Central memory CD8-positive, alpha-beta T cell (primary cell): ENCODE measurements around the gene PPP2R2C.

Source experiments
- ATAC-seq: fragments of 150-1000 bp; cut with Tn5 transposase; replicated peaks from 2 replicates; pipeline ENCODE4 v1.10.0; 2022; ENCODE audit warnings: mild to moderate bottlenecking, moderate FRiP score, moderate number of reproducible peaks; ENCODE audit not compliant: poor library complexity, severe bottlenecking; ENCODE audit errors: extremely low read depth
- DNase-seq, 2 donors: peaks; one replicate each; pipeline ENCODE4 v3.0.0; 2021; ENCODE audit warnings: low spot score in 2 of 2
- H3K27ac Mint-ChIP-seq: one replicate; pipeline ENCODE4 v1.8.0; 2022; ENCODE audit warnings: low read depth, mild to moderate bottlenecking, moderate library complexity, mixed read lengths
- H3K27me3 Mint-ChIP-seq: one replicate; pipeline ENCODE4 v1.8.0; 2022; ENCODE audit warnings: mixed read lengths
- H3K36me3 Mint-ChIP-seq: one replicate; pipeline ENCODE4 v1.8.0; 2022; ENCODE audit warnings: mild to moderate bottlenecking, moderate library complexity, mixed read lengths; ENCODE audit not compliant: insufficient read depth
- H3K4me1 Mint-ChIP-seq: one replicate; pipeline ENCODE4 v1.8.0; 2022; ENCODE audit warnings: mixed read lengths
- H3K4me3 Mint-ChIP-seq: one replicate; pipeline ENCODE4 v1.8.0; 2022; ENCODE audit warnings: mild to moderate bottlenecking, moderate library complexity, mixed read lengths
- H3K9me3 Mint-ChIP-seq: one replicate; pipeline ENCODE4 v1.8.0; 2022; ENCODE audit warnings: mixed read lengths

The PPP2R2C gene

DNA sequence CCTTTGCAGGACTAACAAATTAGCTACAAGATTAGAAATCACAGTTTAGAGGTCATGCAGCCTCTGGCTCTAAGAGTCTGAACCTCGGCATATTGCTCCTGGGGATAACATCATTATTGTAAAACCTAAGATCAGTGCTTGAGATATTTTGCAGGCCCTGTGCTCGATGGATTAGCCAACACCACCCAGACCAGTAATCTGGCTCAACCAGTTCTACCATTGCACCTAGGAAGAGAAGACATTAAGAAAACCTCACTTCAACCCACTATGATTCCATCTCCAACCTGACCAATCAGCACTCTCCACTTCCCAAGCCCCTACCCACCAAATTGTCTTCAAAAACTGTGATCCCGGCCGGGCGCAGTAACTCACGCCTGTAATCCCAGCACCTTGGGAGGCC is 159.2 kb downstream of the PPP2R2C start:
- H3K27me3 Mint-ChIP-seq = peaks cover 90% of the 10 kb centered on the region
- DNase-seq = no peak
- peaks cover 1% of the 10 kb centered on the region for H3K36me3 Mint-ChIP-seq
- no peak for ATAC-seq
- H3K9me3 Mint-ChIP-seq = no peaks in the 10 kb centered on the region
- peaks cover 5% of the 10 kb centered on the region for H3K4me1 Mint-ChIP-seq
- H3K27ac Mint-ChIP-seq = no peak overlapping the region
- H3K4me3 Mint-ChIP-seq = no peak overlapping the region

DNA sequence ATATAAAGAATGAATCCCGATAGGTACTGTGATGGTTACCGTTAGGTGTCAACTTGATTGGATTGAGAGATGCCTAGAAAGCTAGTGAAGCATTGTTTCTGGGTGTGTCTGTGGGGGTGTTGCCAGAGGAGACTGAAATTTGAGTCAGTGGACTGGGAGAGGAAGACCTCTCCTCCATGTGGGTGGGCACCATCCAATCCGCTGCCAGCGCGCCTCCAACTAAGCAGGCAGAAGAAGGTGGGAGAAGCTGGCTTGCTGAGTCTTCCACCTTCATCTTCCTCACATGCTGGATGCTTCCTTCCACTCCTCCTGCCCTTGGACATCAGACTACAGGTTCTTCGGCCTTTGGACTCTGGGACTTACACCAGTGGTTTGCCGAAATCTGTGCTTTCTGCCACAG is 162.6 kb downstream of the PPP2R2C start:
- Mint-ChIP-seq H3K27me3 (peaks cover 89% of the 10 kb centered on the region), H3K27ac (no peak overlapping the region), H3K4me3 (peak overlapping the region; percentile 62), H3K36me3 (peaks cover 3% of the 10 kb centered on the region), H3K9me3 (no peaks in the 10 kb centered on the region), H3K4me1 (peaks cover 6% of the 10 kb centered on the region)
- DNase-seq (no peak), ATAC-seq (no peak)

- Mint-ChIP-seq H3K27ac (no peak overlapping the region), H3K9me3 (no peaks in the 10 kb centered on the region), H3K4me1 (peaks cover 6% of the 10 kb centered on the region), H3K27me3 (peaks cover 82% of the 10 kb centered on the region), H3K4me3 (peak overlapping the region; percentile 62), H3K36me3 (peaks cover 3% of the 10 kb centered on the region)
- DNase-seq (no peak), ATAC-seq (no peak)
Measured at GRCh38 chr4:6308899-6309643, 163.3 kb downstream of the PPP2R2C start.

GRCh38 chr4:6307891-6308290 is 164.5 kb downstream of the PPP2R2C start:
- ATAC-seq (no peak), DNase-seq (no peak)
- Mint-ChIP-seq H3K4me1 (peaks cover 6% of the 10 kb centered on the region), H3K27ac (no peak overlapping the region), H3K27me3 (peaks cover 71% of the 10 kb centered on the region), H3K36me3 (peaks cover 3% of the 10 kb centered on the region), H3K9me3 (no peaks in the 10 kb centered on the region), H3K4me3 (no peak overlapping the region)

GRCh38 chr4:6307230-6307629 is 165.2 kb downstream of the PPP2R2C start:
- Mint-ChIP-seq H3K4me3 (no peak overlapping the region), H3K4me1 (peaks cover 6% of the 10 kb centered on the region), H3K9me3 (no peaks in the 10 kb centered on the region), H3K36me3 (peaks cover 3% of the 10 kb centered on the region), H3K27me3 (peaks cover 64% of the 10 kb centered on the region), H3K27ac (no peak overlapping the region)
- ATAC-seq (no peak), DNase-seq (no peak)

DNA sequence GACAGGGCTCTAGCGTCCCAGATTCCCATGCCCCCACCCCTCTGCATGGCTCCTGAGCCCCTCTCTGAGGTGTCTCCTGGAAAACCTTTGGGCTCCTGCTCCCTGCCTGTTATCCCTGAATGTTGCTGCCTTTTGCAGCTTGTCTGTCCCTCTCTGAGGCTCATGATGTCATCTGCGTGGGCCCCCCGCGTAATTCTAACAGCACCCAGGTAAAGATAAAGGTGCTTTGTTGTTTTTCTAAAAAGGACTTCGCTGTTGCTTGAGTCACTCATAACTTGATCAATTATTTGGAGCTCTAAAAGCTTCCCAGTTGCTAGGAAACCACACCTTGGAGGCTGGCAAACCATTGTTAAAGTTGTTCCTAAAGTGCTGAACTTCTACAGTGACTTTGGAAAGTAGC is 166.1 kb downstream of the PPP2R2C start:
- DNase-seq (no peak), ATAC-seq (no peak)
- H3K27ac Mint-ChIP-seq = no peak overlapping the region
- H3K36me3 Mint-ChIP-seq = peaks cover 3% of the 10 kb centered on the region
- H3K4me3 Mint-ChIP-seq = no peak overlapping the region
- H3K4me1 Mint-ChIP-seq = peaks cover 6% of the 10 kb centered on the region
- no peaks in the 10 kb centered on the region for H3K9me3 Mint-ChIP-seq
- peaks cover 55% of the 10 kb centered on the region for H3K27me3 Mint-ChIP-seq

- Mint-ChIP-seq H3K27ac (no peak overlapping the region), H3K4me3 (no peak overlapping the region), H3K36me3 (peaks cover 3% of the 10 kb centered on the region)
Measured at GRCh38 chr4:6303943-6304342, 168.5 kb downstream of the PPP2R2C start.

GRCh38 chr4:6302869-6303268 is 169.5 kb downstream of the PPP2R2C start:
- DNase-seq (no peak), ATAC-seq (no peak)
- Mint-ChIP-seq H3K36me3 (peaks cover 2% of the 10 kb centered on the region), H3K27me3 (peaks cover 24% of the 10 kb centered on the region), H3K9me3 (no peaks in the 10 kb centered on the region), H3K4me1 (no peaks in the 10 kb centered on the region), H3K4me3 (no peak overlapping the region), H3K27ac (no peak overlapping the region)

More at GRCh38 chr4:6303943-6304342, 168.5 kb downstream of the PPP2R2C start:
- ATAC-seq (no peak), DNase-seq (no peak)
- Mint-ChIP-seq H3K27me3 (peaks cover 33% of the 10 kb centered on the region), H3K4me1 (peaks cover 6% of the 10 kb centered on the region), H3K9me3 (no peaks in the 10 kb centered on the region)

DNA sequence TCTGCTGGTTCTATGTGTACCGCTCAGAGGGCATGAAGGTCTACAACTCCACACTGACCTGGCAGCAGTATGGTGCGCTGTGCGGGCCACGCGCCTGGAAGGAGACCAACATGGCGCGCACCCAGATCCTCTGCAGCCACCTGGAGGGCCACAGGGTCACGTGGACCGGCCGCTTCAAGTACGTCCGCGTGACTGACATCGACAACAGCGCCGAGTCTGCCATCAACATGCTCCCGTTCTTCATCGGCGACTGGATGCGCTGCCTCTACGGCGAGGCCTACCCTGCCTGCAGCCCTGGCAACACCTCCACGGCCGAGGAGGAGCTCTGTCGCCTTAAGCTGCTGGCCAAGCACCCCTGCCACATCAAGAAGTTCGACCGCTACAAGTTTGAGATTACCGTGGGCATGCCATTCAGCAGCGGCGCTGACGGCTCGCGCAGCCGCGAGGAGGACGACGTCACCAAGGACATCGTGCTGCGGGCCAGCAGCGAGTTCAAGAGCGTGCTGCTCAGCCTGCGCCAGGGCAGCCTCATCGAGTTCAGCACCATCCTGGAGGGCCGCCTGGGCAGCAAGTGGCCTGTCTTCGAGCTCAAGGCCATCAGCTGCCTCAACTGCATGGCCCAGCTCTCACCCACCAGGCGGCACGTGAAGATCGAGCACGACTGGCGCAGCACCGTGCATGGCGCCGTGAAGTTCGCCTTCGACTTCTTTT is 170.5 kb downstream of the PPP2R2C start:
- no peak for ATAC-seq
- H3K27me3 Mint-ChIP-seq = peaks cover 16% of the 10 kb centered on the region
- H3K36me3 Mint-ChIP-seq = peaks cover 2% of the 10 kb centered on the region
- DNase-seq = no peak
- H3K27ac Mint-ChIP-seq = no peak overlapping the region
- no peak overlapping the region for H3K4me3 Mint-ChIP-seq
- no peaks in the 10 kb centered on the region for H3K9me3 Mint-ChIP-seq
- H3K4me1 Mint-ChIP-seq = no peaks in the 10 kb centered on the region

GRCh38 chr4:6301051-6301731 is 171.2 kb downstream of the PPP2R2C start:
- H3K36me3 Mint-ChIP-seq = peaks cover 2% of the 10 kb centered on the region
- peaks cover 9% of the 10 kb centered on the region for H3K27me3 Mint-ChIP-seq
- no peak overlapping the region for H3K27ac Mint-ChIP-seq
- ATAC-seq = no peak
- H3K9me3 Mint-ChIP-seq = no peaks in the 10 kb centered on the region
- H3K4me3 Mint-ChIP-seq = no peak overlapping the region
- H3K4me1 Mint-ChIP-seq = no peaks in the 10 kb centered on the region
- DNase-seq = no peak

- H3K36me3 Mint-ChIP-seq = no peaks in the 10 kb centered on the region
- H3K27me3 Mint-ChIP-seq = peaks cover under 1% of the 10 kb centered on the region
- H3K4me1 Mint-ChIP-seq = no peaks in the 10 kb centered on the region
- no peak for DNase-seq
- no peak for ATAC-seq
- H3K27ac Mint-ChIP-seq = no peak overlapping the region
- H3K4me3 Mint-ChIP-seq = no peak overlapping the region
- H3K9me3 Mint-ChIP-seq = no peaks in the 10 kb centered on the region
Measured at GRCh38 chr4:6300359-6300758, 172.1 kb downstream of the PPP2R2C start.

DNA sequence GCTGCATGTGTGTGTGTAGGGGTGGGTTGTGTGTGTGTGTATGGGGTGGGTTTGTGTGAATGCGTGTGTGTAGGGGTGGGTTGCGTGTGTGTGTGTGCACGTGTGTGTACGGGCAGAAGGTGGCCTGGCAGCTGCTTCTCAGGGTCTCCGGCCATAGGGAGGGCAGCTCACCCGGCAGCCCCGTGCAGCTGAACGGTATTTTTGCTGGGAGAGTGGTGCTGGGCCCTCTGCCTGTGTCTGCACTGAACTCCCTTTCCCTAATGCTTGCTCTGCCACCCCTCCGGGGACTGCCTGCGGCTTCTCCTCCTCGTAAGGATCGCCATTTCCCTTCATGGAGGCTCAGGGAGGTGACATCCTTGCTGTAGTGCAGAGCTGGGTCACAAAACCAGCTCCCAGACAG is 172.5 kb downstream of the PPP2R2C start:
- no peaks in the 10 kb centered on the region for H3K27me3 Mint-ChIP-seq
- H3K36me3 Mint-ChIP-seq = no peaks in the 10 kb centered on the region
- DNase-seq (no peak), ATAC-seq (no peak)
- no peak overlapping the region for H3K27ac Mint-ChIP-seq
- no peaks in the 10 kb centered on the region for H3K9me3 Mint-ChIP-seq
- H3K4me3 Mint-ChIP-seq = no peak overlapping the region
- H3K4me1 Mint-ChIP-seq = no peaks in the 10 kb centered on the region

DNA sequence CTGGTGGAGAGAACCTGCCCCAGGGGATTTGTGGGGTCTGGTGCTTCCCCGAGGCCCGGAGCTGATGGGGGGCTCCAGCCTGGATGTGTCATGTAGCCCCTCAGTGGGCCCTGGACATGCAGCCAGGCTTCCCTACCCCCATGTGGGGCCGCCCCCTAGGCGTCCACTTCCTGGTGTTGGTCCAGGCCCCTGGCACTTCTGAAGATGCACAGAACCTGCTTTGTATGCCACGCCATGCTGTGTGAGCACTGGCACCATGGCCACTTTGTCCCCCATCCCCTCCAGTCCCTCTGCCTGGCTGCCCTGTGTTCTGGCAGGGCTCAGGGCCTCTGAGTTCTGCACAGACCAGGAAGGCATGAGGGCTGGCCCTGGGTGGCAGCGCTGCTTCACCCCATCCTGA is 173.6 kb downstream of the PPP2R2C start:
- no peak for DNase-seq
- no peak for ATAC-seq
- H3K9me3 Mint-ChIP-seq = no peaks in the 10 kb centered on the region
- no peak overlapping the region for H3K4me3 Mint-ChIP-seq
- H3K27ac Mint-ChIP-seq = no peak overlapping the region
- H3K27me3 Mint-ChIP-seq = no peaks in the 10 kb centered on the region
- H3K4me1 Mint-ChIP-seq = no peaks in the 10 kb centered on the region
- H3K36me3 Mint-ChIP-seq = peaks cover 1% of the 10 kb centered on the region
